Spinal cord (tissue), 10 donors: ENCODE results near the gene PYGL. TPM values are rescaled to one million over a fixed set of nuclear protein-coding genes. Genes with fewer than 3 reads are reported as not detected.
A peak's percentile ranks its signal among the peaks of the same experiment; 100 is the strongest.

ENCODE experiments used
- DNase-seq, 6 donors: peaks; one replicate each; pipeline versions ENCODE4 v3.0.0 to v3.0.0-alpha.2; 2013 to 2015; ENCODE audit warnings: low spot score in 6 of 6, low read depth in 4 of 6
- H3K27ac ChIP-seq: one replicate; pipeline ENCODE4 v1.5.1; 2013; ENCODE audit warnings: low read depth, low read length, control low read depth
- H3K27me3 ChIP-seq: one replicate; pipeline ENCODE4 v1.6.1; 2013; ENCODE audit warnings: low read length; ENCODE audit not compliant: control insufficient read depth, insufficient read depth
- H3K36me3 ChIP-seq: one replicate; pipeline ENCODE4 v1.6.1; 2013; ENCODE audit warnings: low read length; ENCODE audit not compliant: control insufficient read depth, insufficient read depth
- H3K4me1 ChIP-seq: one replicate; pipeline ENCODE4 v1.6.1; 2013; ENCODE audit warnings: low read length; ENCODE audit not compliant: control insufficient read depth, insufficient read depth
- H3K4me3 ChIP-seq: one replicate; pipeline ENCODE4 v1.5.1; 2013; ENCODE audit warnings: low read depth, low read length, control low read depth
- H3K9me3 ChIP-seq: one replicate; pipeline ENCODE4 v1.6.1; 2013; ENCODE audit warnings: low read length; ENCODE audit not compliant: control insufficient read depth, insufficient read depth
- WGBS: methylation state at CpG from one replicate; pipeline ENCODE4 v1.1.5; 2013; ENCODE audit warnings: missing lambda C conversion rate; ENCODE audit not compliant: insufficient coverage; 5-methylcytosine and 5-hydroxymethylcytosine counted together
- polyA plus RNA-seq, 2 donors: library from polyadenylated mRNA; unstranded; fragments of 120-200 nt; gene quantifications; one replicate each; pipeline ENCODE4 v1.2.1, GENCODE V29; 2013; ENCODE audit not compliant: insufficient read length in 2 of 2
- total RNA-seq, 2 donors: library from RNA; depleted of rRNA in 1 of 2; stranded (reverse); fragments of 120-200 nt in 1 of 2; fragments of >200 nt in 1 of 2; gene quantifications; one replicate each; pipeline versions ENCODE4 v1.2.3 to v1.2.4, GENCODE V29; 2013 to 2014
- donor health status: healthy.

PYGL gene
- total and polyA plus RNA-seq, 4 donors = 19.5 to 38.9 (median 27.9) TPM

- 33% methylated on average over 1 of the region's 4 CpGs for WGBS
- no peaks in the 10 kb centered on the region for H3K27me3 ChIP-seq
- no peaks in the 10 kb centered on the region for H3K9me3 ChIP-seq
- no peak overlapping the region for H3K27ac ChIP-seq
- DNase-seq = no peak
- no peaks in the 10 kb centered on the region for H3K36me3 ChIP-seq
- H3K4me1 ChIP-seq = peaks cover 12% of the 10 kb centered on the region
- no peak overlapping the region for H3K4me3 ChIP-seq
Observed at GRCh38 chr14:50862036-50862570, 82.2 kb downstream of the PYGL start.

- H3K27ac ChIP-seq = peak overlapping the region; percentile 91
- H3K36me3 ChIP-seq = no peaks in the 10 kb centered on the region
- peak overlapping the region; percentile 59 for H3K4me3 ChIP-seq
- WGBS = no CpG with 5 or more reads among the region's 6 CpGs
- peaks cover 12% of the 10 kb centered on the region for H3K4me1 ChIP-seq
- H3K9me3 ChIP-seq = no peaks in the 10 kb centered on the region
- peak; percentile 50 to 96 (median 80) for DNase-seq
- H3K27me3 ChIP-seq = no peaks in the 10 kb centered on the region
Observed at GRCh38 chr14:50860478-50861086, 83.7 kb downstream of the PYGL start.

GRCh38 chr14:50859296-50859624 lies 85.0 kb downstream of the PYGL start:
- Histone ChIP-seq H3K27ac (peak overlapping the region; percentile 91), H3K4me3 (peak overlapping the region; percentile 59)
- no CpG with 5 or more reads among the region's 1 CpG for WGBS

GRCh38 chr14:50856660-50857059 lies 87.6 kb downstream of the PYGL start:
- no peaks in the 10 kb centered on the region for H3K9me3 ChIP-seq
- DNase-seq = no peak
- H3K4me1 ChIP-seq = peaks cover 12% of the 10 kb centered on the region
- H3K36me3 ChIP-seq = no peaks in the 10 kb centered on the region
- WGBS = 97% methylated on average over 5 of the region's 5 CpGs
- H3K27ac ChIP-seq = no peak overlapping the region
- H3K27me3 ChIP-seq = no peaks in the 10 kb centered on the region
- H3K4me3 ChIP-seq = no peak overlapping the region

More at GRCh38 chr14:50859296-50859624, 85.0 kb downstream of the PYGL start:
- Histone ChIP-seq H3K36me3 (no peaks in the 10 kb centered on the region), H3K9me3 (no peaks in the 10 kb centered on the region), H3K27me3 (no peaks in the 10 kb centered on the region), H3K4me1 (peaks cover 12% of the 10 kb centered on the region)
- DNase-seq = no peak

- WGBS = 86% methylated on average over 1 of the region's 1 CpG
- Histone ChIP-seq H3K27ac (no peak overlapping the region), H3K4me1 (peaks cover 12% of the 10 kb centered on the region), H3K27me3 (no peaks in the 10 kb centered on the region), H3K9me3 (no peaks in the 10 kb centered on the region), H3K36me3 (no peaks in the 10 kb centered on the region), H3K4me3 (no peak overlapping the region)
- DNase-seq = no peak
Observed at GRCh38 chr14:50855558-50855957, 88.7 kb downstream of the PYGL start.

Other genes starting within 250 kb of the PYGL start
- gene NIN, start 113.3 kb downstream of the PYGL start, total RNA-seq = 10 to 100 TPM; 42.3 to 46.9 TPM
- 10 to 100 TPM; 17.9 to 23.9 TPM for gene NIN, start 113.3 kb downstream of the PYGL start, polyA plus RNA-seq
- under 1 TPM; 0.28 to 0.59 TPM for gene ABHD12B, start 72.4 kb downstream of the PYGL start, total RNA-seq
- gene ABHD12B, start 72.4 kb downstream of the PYGL start, polyA plus RNA-seq = 1 to 10 TPM; 1.3 to 1.5 TPM
- gene TRIM9, start 150.6 kb upstream of the PYGL start, total RNA-seq = 10 to 100 TPM; 28.9 to 52.9 TPM
- gene TRIM9, start 150.6 kb upstream of the PYGL start, polyA plus RNA-seq = 100 to 1,000 TPM; 104 to 122 TPM